ENCODE data around the gene DCXR. TPM values are rescaled to one million over a fixed set of nuclear protein-coding genes. Genes with fewer than 3 reads are reported as not detected.

DCXR gene
- total RNA-seq, 1 experiment from 2014 or later: 120 TPM

GRCh38 chr17:81995463-81996231 lies 41.9 kb downstream of the DCXR start:
- Histone ChIP-seq H3F3A (ENCODE audit: insufficient read depth, low read depth) (no peaks in the 10 kb centered on the region), H3K4me2 (no peak overlapping the region), H3K9me2 (ENCODE audit: insufficient read depth) (no peaks in the 10 kb centered on the region), H3K9me3 (ENCODE audit: insufficient read depth, low read depth) (no peaks in the 10 kb centered on the region), H3K27ac (no peak overlapping the region), H3K4me1 (replicated peaks; ENCODE audit: insufficient read depth) (no peaks in the 10 kb centered on the region), H3K36me3 (ENCODE audit: low read depth) (no peaks in the 10 kb centered on the region), H4K20me1 (ENCODE audit: insufficient read depth) (no peaks in the 10 kb centered on the region), H3K79me2 (ENCODE audit: low read depth) (no peaks in the 10 kb centered on the region), H3K27me3 (ENCODE audit: insufficient read depth, low read depth) (no peaks in the 10 kb centered on the region), H3K4me3 (no peak overlapping the region), H2AFZ (no peak overlapping the region)
- ChIA-PET POLR2A (ENCODE audit: unreplicated experiment) (no interaction called here), CTCF (no interaction called here)
- TF ChIP-seq CTCF (conservative IDR thresholded peaks at IDR 0.05) (no peak), EZH2 (IDR thresholded peaks at IDR 0.05; ENCODE audit: low read depth) (no peak)
- BruUV-seq (replicated peaks): no TSS peak
- DNase-seq: no peak
- intact Hi-C loops (cut with micrococcal nuclease; ENCODE audit: unreplicated experiment): no loop called here

- Histone ChIP-seq H2AFZ (no peak overlapping the region), H3K36me3 (ENCODE audit: low read depth) (no peaks in the 10 kb centered on the region), H3K79me2 (ENCODE audit: low read depth) (no peaks in the 10 kb centered on the region), H3K27me3 (ENCODE audit: insufficient read depth, low read depth) (no peaks in the 10 kb centered on the region), H3F3A (ENCODE audit: insufficient read depth, low read depth) (no peaks in the 10 kb centered on the region), H3K4me3 (no peak overlapping the region), H3K27ac (no peak overlapping the region), H4K20me1 (ENCODE audit: insufficient read depth) (no peaks in the 10 kb centered on the region), H3K4me2 (no peak overlapping the region), H3K9me2 (ENCODE audit: insufficient read depth) (no peaks in the 10 kb centered on the region), H3K4me1 (replicated peaks; ENCODE audit: insufficient read depth) (no peaks in the 10 kb centered on the region), H3K9me3 (ENCODE audit: insufficient read depth, low read depth) (no peaks in the 10 kb centered on the region)
- TF ChIP-seq CTCF (conservative IDR thresholded peaks at IDR 0.05) (no peak), EZH2 (IDR thresholded peaks at IDR 0.05; ENCODE audit: low read depth) (no peak)
- POLR2A ChIA-PET (ENCODE audit: unreplicated experiment): no interaction called here
- intact Hi-C loops (cut with micrococcal nuclease; ENCODE audit: unreplicated experiment): no loop called here
- BruUV-seq (replicated peaks): no TSS peak
- no peak for DNase-seq
- CTCF ChIA-PET: no interaction called here
Observed at GRCh38 chr17:81994593-81995462, 42.7 kb downstream of the DCXR start.

- Histone ChIP-seq H3K9me3 (ENCODE audit: insufficient read depth, low read depth) (no peaks in the 10 kb centered on the region), H3F3A (ENCODE audit: insufficient read depth, low read depth) (no peaks in the 10 kb centered on the region), H3K9me2 (ENCODE audit: insufficient read depth) (no peaks in the 10 kb centered on the region), H2AFZ (no peak overlapping the region), H3K4me3 (no peak overlapping the region), H3K4me2 (no peak overlapping the region), H3K27ac (no peak overlapping the region), H3K4me1 (replicated peaks; ENCODE audit: insufficient read depth) (no peaks in the 10 kb centered on the region), H3K27me3 (ENCODE audit: insufficient read depth, low read depth) (no peaks in the 10 kb centered on the region), H3K79me2 (ENCODE audit: low read depth) (no peaks in the 10 kb centered on the region), H4K20me1 (ENCODE audit: insufficient read depth) (no peaks in the 10 kb centered on the region), H3K36me3 (ENCODE audit: low read depth) (no peaks in the 10 kb centered on the region)
- CTCF ChIA-PET: no interaction called here
- POLR2A ChIA-PET (ENCODE audit: unreplicated experiment): no interaction called here
- no peak for DNase-seq
- intact Hi-C loops (cut with micrococcal nuclease; ENCODE audit: unreplicated experiment): no loop called here
- TF ChIP-seq CTCF (conservative IDR thresholded peaks at IDR 0.05): no peak
- no peak for TF ChIP-seq EZH2 (IDR thresholded peaks at IDR 0.05; ENCODE audit: low read depth)
- no TSS peak for BruUV-seq (replicated peaks)
Observed at GRCh38 chr17:81993729-81994592, 43.5 kb downstream of the DCXR start.
